T-helper 17 cell (primary cell): ENCODE data around the gene RGS7BP. TPM values are rescaled to one million over a fixed set of nuclear protein-coding genes. Genes with fewer than 3 reads are reported as not detected.

Source experiments
- ATAC-seq: fragments of 150-1000 bp; cut with Tn5 transposase; 2 replicates; pipeline ENCODE4 v1.10.0; 2021; ENCODE audit warnings: mild to moderate bottlenecking, moderate library complexity
- DNase-seq, 3 donors: peaks; one replicate each; pipeline versions ENCODE4 v3.0.0 to v3.0.0-alpha.2; 2020 to 2021
- H3K9me3 ChIP-seq: one replicate; pipeline ENCODE4 v1.7.0; 2013; ENCODE audit warnings: low read length, mild to moderate bottlenecking; ENCODE audit not compliant: control insufficient read depth, poor library complexity, severe bottlenecking
- H3K27ac Mint-ChIP-seq: one replicate; pipeline ENCODE4 v1.8.0; 2022; ENCODE audit warnings: mild to moderate bottlenecking, moderate library complexity, mixed read lengths
- H3K27me3 Mint-ChIP-seq: one replicate; pipeline ENCODE4 v1.8.0; 2022; ENCODE audit warnings: mixed read lengths
- H3K36me3 Mint-ChIP-seq: one replicate; pipeline ENCODE4 v1.8.0; 2022; ENCODE audit warnings: low read depth, mixed read lengths
- H3K4me1 Mint-ChIP-seq: one replicate; pipeline ENCODE4 v1.8.0; 2022; ENCODE audit warnings: mild to moderate bottlenecking, mixed read lengths
- H3K4me3 Mint-ChIP-seq: one replicate; pipeline ENCODE4 v1.8.0; 2022; ENCODE audit warnings: mild to moderate bottlenecking, moderate library complexity, mixed read lengths
- total RNA-seq, 4 donors: library from RNA in 2 of 4; stranded (reverse) in 2 of 4; gene quantifications; one replicate each; pipeline ENCODE4 v1.2.3 and lab custom pipeline; 2022 to 2026

The RGS7BP gene
- total RNA-seq (not detected), total RNA-seq (lab: John Stamatoyannopoulos, UW) (0 reads per million in 2 donors)

DNA sequence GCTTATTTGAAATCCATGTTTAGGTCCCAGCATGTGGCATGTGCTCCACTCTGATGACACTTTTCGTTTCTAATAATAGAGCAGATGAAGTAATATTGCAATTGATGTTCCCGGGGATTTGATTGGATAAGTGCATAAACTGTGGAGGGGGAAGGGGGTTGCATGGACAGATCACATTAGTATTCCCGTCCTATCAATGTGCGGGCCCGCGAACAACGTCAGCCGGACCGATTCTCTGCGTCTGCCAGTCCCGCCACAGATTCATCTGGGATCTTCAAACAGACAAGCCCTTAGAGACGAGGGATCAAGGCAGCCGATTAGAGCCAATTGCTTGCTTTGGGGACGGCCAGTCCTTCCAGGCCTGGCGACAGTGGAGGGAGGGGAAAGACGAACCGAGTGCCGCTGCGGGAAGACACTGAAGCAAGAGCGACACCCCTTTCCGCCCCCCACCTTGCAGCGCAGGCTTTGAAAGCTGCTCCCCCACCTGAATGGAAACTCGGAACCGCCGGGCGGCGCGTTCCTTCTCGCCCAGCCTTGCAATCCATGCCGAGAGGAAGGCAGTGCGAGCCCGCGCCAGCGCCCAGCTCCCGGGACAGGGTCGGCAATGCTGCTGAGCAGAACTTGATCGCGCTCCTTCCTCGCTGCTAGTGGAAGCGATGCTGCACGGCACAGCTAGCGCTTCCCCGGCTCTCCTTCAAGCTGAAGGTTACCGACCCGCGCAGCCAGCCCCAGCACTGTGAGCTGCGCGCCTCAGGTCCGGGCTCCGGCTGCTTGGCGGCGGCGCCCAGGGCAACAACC is at the start of gene RGS7BP:
TSS of gene RGS7BP (plus strand) at position 247 of the 798 bp plus-strand sequence. CDS start 610 bp downstream, outside the sequence.
- ATAC-seq = no peak
- peaks cover 2% of the 10 kb centered on the region for H3K36me3 Mint-ChIP-seq
- no peaks in the 10 kb centered on the region for H3K9me3 ChIP-seq
- H3K27ac Mint-ChIP-seq = no peak within 1 kb of the TSS
- DNase-seq = no peak
- H3K27me3 Mint-ChIP-seq = peaks cover 28% of the 10 kb centered on the region
- H3K4me3 Mint-ChIP-seq = no peak within 1 kb of the TSS
- no peaks in the 10 kb centered on the region for H3K4me1 Mint-ChIP-seq

DNA sequence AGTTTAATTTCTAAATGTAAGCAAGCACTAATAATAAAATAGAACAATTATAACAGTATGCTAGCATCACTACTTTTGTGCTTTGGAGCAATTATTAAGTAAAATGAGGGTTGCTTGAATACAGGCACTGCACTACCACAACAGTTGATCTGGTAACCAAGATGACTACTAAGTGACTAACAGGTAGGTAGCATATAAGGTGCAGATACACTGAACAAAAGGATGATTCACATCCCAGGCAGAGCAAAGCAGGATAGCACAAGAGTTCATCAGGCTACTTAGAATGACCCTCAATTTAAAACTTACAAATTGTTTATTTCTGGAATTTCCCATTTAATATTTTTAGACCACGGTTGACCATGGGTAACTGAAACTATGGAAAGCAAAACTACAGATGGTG is 48.0 kb upstream of the RGS7BP start:
- H3K9me3 ChIP-seq = peaks cover 2% of the 10 kb centered on the region
- ATAC-seq (no peak), DNase-seq (no peak)
- H3K27ac Mint-ChIP-seq = no peak overlapping the region
- H3K4me3 Mint-ChIP-seq = no peak overlapping the region
- no peaks in the 10 kb centered on the region for H3K36me3 Mint-ChIP-seq
- no peaks in the 10 kb centered on the region for H3K4me1 Mint-ChIP-seq
- H3K27me3 Mint-ChIP-seq = no peaks in the 10 kb centered on the region

DNA sequence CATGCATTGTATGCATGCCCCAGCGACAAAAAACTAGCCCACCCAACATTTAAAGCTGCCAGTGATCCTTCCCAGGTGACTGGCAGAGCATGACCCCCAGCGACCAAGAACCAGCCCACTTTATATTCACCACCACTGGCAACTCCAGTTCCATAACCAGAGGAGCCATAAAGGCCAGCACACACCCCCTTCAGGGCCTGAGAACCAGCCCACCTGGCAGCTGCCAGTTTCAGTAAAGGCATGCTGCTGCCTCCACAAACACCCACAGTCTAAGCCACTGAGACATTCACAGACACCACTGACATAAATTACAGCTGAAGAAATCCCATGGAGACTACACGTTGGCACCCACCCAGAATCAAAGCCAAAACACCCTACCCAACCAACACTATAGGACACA is 46.9 kb upstream of the RGS7BP start:
- H3K4me1 Mint-ChIP-seq = no peaks in the 10 kb centered on the region
- no peak for ATAC-seq

DNA sequence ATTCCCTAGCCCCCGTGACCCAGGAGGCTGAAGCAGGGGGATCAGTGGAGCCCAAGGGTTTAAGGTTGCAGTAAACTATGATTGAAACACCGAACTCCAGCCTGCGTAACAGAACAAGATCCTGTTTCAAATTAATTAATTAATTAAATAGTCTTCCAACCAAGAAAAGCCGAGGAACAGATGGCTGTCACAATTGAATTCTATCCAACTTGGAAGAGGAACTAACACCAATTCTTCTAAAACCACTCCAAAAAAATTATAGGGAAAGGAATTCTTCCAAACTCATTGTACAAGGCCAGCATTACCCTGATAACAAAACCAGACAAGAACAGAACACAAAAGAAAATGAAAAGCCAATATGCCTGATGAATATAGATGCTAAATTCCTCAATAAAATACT is 43.4 kb upstream of the RGS7BP start:
- no peak for DNase-seq
- H3K4me3 Mint-ChIP-seq = no peak overlapping the region

More for the DNA sequence above, 46.9 kb upstream of the RGS7BP start:
- DNase-seq = no peak
- H3K27me3 Mint-ChIP-seq = no peaks in the 10 kb centered on the region
- no peak overlapping the region for H3K27ac Mint-ChIP-seq
- H3K36me3 Mint-ChIP-seq = no peaks in the 10 kb centered on the region
- H3K9me3 ChIP-seq = peaks cover 2% of the 10 kb centered on the region
- H3K4me3 Mint-ChIP-seq = no peak overlapping the region

DNA sequence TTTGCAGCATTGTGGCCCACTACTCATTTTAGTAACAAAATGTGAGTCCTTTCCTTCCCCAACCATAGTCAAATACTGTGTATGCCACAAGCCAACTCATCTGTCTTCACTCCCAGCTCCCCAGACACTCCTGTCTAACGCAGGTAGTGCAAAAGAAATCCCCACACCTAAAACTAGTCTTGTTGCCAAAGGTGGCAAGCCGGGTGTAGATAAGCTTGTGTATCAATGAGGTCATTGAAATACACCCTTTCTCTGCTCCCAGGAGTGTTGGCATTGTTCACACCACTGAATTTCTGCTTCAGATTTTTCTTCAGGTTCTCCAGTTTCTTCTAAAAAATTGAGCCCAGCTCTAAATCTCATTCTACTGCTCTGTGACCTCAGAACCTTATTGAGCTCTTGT is 19.7 kb upstream of the RGS7BP start:
- H3K9me3 ChIP-seq = no peaks in the 10 kb centered on the region
- ATAC-seq = no peak
- Mint-ChIP-seq H3K27ac (no peak overlapping the region), H3K27me3 (no peaks in the 10 kb centered on the region), H3K4me1 (no peaks in the 10 kb centered on the region), H3K4me3 (no peak overlapping the region), H3K36me3 (no peaks in the 10 kb centered on the region)
- DNase-seq = no peak

More for the DNA sequence above, 43.4 kb upstream of the RGS7BP start:
- H3K36me3 Mint-ChIP-seq = no peaks in the 10 kb centered on the region
- peaks cover 2% of the 10 kb centered on the region for H3K9me3 ChIP-seq
- no peak overlapping the region for H3K27ac Mint-ChIP-seq
- no peaks in the 10 kb centered on the region for H3K4me1 Mint-ChIP-seq
- ATAC-seq = no peak
- H3K27me3 Mint-ChIP-seq = no peaks in the 10 kb centered on the region

DNA sequence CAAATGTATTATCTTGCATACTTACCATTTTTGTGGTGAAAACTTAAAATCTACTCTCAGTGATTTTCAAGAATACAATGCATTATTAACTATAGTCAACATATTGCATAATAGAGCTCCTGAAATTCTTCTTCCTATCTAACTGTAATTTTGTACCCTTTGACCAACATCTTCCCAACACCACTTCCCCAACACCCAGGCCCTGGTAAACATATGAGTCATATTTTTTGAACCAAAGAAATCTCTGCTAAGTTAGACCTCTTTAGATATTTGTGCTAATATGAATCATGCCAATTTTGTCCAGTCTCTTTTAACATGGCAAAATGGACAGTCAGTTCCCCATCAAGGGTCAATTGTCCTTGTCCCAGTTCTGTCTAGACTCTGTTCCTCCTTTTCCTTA is 18.5 kb upstream of the RGS7BP start:
- no peak for ATAC-seq
- no peaks in the 10 kb centered on the region for H3K9me3 ChIP-seq
- no peak overlapping the region for H3K27ac Mint-ChIP-seq
- no peaks in the 10 kb centered on the region for H3K4me1 Mint-ChIP-seq
- no peak overlapping the region for H3K4me3 Mint-ChIP-seq
- H3K36me3 Mint-ChIP-seq = no peaks in the 10 kb centered on the region
- DNase-seq = no peak
- H3K27me3 Mint-ChIP-seq = no peaks in the 10 kb centered on the region

DNA sequence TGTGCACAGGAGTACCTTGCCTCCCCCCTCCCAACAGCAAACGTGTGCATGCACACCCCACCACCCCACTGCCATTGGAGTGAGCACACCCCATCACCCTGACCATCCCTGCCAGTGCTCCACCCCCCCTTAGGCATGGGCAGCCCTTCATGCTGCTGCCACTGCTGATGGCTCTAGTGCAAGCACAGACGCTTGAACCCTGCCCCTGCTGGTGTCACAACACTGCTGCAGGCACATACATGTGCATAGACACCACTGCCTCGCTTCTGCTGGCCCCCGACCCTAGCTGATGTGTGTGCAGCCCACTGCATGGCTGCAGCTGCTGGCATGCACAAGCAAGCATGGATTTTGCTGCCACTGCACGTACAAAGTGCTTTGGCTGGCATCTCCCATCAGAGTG is 16.0 kb upstream of the RGS7BP start:
- Mint-ChIP-seq H3K27ac (no peak overlapping the region), H3K36me3 (no peaks in the 10 kb centered on the region), H3K4me1 (no peaks in the 10 kb centered on the region), H3K4me3 (no peak overlapping the region), H3K27me3 (no peaks in the 10 kb centered on the region)
- DNase-seq = no peak
- no peaks in the 10 kb centered on the region for H3K9me3 ChIP-seq
- ATAC-seq = no peak

DNA sequence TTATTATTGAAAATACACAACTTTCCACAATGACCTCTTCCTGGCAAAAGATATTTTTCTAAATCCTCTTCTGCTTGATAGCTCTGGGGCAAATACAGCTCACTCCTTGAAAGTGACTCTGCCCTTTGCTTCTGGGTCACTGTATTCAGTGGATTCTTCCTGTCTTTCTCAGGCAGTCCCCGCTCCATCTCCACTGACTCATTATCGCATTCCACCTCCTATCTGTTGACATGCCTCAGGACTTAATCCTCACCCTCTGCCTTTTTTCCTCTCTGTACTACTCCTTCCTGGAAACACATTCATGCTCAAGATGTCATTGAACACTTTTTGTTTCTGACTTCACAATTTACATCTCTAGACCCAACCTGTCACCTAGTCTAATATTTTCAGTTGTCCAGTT is 8.4 kb upstream of the RGS7BP start:
- ATAC-seq (no peak), DNase-seq (no peak)
- H3K9me3 ChIP-seq = no peaks in the 10 kb centered on the region
- Mint-ChIP-seq H3K4me1 (no peaks in the 10 kb centered on the region), H3K27me3 (no peaks in the 10 kb centered on the region), H3K4me3 (no peak overlapping the region), H3K36me3 (no peaks in the 10 kb centered on the region), H3K27ac (no peak overlapping the region)

DNA sequence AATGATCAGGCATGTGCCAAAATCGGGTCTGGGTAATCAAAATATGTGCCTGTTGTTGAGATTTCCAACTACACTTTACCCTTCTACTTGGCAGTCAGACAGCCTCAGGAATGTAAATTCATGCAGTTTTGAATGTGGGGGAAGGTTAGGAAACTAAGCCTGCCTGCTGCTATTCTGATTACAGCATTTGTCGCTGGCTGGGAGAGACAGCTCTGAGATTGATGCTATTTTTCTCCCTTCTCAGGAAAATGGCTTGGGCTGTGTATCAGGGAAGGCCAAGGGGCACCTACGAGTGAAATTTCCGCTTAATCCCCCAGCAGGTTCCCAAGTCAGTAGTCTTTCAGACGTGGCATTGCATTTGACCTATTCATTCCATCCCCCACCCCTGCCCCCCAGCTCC is 3.6 kb upstream of the RGS7BP start:
- H3K4me1 Mint-ChIP-seq = no peaks in the 10 kb centered on the region
- no peak overlapping the region for H3K4me3 Mint-ChIP-seq
- no peak overlapping the region for H3K27ac Mint-ChIP-seq
- ATAC-seq (no peak), DNase-seq (no peak)
- H3K36me3 Mint-ChIP-seq = peaks cover 2% of the 10 kb centered on the region
- H3K27me3 Mint-ChIP-seq = peaks cover 22% of the 10 kb centered on the region
- no peaks in the 10 kb centered on the region for H3K9me3 ChIP-seq

DNA sequence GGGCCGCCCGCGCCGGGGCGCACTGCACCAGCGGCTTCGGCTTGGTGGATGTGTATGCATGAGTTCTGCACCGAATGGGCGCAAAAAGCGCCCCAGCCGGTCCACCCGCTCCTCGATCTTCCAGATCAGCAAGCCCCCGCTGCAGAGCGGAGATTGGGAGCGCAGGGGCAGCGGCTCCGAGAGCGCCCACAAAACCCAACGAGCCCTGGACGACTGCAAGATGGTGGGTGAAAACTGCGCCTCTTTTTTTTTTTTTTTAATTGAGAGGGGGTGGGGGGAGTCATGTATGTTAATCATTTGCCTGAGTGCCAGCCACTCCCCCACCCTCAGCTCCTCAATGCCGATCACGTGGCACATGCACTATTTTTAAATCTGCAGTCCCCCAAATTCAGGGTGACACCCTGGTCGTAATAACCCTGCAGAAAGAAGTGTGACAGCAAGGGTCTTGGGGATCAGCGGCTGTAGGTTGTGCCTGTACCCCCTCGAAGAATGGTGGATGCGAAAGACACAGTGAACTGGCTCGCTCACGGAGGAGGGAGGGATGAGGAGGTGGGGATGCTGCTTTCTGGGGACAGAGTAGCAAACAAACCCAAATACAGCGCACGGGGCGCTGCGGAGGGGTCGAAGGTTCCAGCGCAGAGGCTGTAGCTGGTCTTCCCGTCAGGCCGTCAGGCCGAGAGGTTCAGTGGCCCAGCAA is 900 bp downstream of the RGS7BP start:
- no peak overlapping the region for H3K27ac Mint-ChIP-seq
- DNase-seq (no peak), ATAC-seq (no peak)
- H3K4me1 Mint-ChIP-seq = no peaks in the 10 kb centered on the region
- H3K27me3 Mint-ChIP-seq = peaks cover 31% of the 10 kb centered on the region
- no peak overlapping the region for H3K4me3 Mint-ChIP-seq
- H3K36me3 Mint-ChIP-seq = peaks cover 2% of the 10 kb centered on the region
- no peaks in the 10 kb centered on the region for H3K9me3 ChIP-seq

DNA sequence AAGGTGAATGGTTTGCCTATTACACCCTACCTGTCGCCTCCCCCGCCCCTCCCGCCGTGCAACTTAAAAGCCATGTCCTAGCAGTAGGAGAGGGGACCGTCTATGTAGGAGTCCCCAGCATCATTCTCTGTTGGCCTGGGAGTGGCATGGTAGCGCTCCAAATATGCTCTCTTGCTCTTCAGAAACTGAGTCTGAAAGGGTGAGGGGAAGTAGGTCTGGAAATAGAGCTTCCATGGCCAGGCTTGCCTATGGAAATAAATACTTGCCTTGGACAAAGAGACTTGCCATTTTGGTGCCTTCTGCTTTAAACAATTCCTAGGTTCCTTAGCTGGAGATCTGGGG is 1.4 kb downstream of the RGS7BP start:
- Mint-ChIP-seq H3K36me3 (peaks cover 2% of the 10 kb centered on the region), H3K27me3 (peaks cover 33% of the 10 kb centered on the region), H3K4me3 (no peak overlapping the region), H3K27ac (no peak overlapping the region), H3K4me1 (no peaks in the 10 kb centered on the region)
- no peak for DNase-seq
- no peak for ATAC-seq
- no peaks in the 10 kb centered on the region for H3K9me3 ChIP-seq

DNA sequence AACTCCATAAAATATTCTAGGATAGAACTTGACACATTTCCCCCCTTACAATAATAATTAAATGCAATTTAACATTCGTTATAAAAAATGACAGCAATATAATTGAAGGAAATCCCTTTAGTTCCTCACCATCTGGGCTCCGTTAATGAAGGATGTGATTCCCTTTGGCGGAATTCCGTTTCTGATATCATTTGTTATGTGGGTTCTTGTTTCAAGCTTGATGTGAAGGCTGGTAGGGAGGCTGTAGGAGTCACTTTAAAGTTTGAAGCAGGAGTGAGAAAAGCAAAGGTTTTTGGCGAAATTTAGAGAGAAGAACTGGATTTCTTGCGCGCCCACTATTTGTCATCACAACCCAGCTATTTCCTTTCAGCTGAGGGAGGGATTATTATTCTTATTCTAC is 4.0 kb downstream of the RGS7BP start:
- H3K9me3 ChIP-seq = no peaks in the 10 kb centered on the region
- Mint-ChIP-seq H3K27me3 (peaks cover 32% of the 10 kb centered on the region), H3K36me3 (peaks cover 2% of the 10 kb centered on the region), H3K4me3 (no peak overlapping the region), H3K4me1 (no peaks in the 10 kb centered on the region), H3K27ac (no peak overlapping the region)
- no peak for DNase-seq
- no peak for ATAC-seq

DNA sequence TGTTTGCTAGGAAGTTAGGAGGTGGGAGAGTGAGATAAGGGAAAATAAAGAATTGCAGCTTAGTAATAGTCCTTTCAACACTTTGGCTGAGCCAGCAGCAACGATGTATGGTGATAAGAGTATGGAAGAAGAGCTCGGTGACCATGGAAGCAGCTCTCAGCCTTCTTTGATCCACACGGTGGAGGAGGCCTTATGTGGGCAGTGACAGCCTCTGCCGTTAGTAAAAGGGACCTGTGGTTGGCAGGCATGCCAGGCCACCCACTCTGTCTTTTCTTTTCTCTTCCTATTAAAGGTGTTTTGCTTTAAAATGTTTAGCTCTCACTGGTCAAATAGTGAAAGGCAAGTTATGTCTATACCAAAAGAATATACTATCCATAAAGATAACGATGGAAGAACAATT is 7.7 kb downstream of the RGS7BP start:
- Mint-ChIP-seq H3K27me3 (peaks cover 14% of the 10 kb centered on the region), H3K27ac (no peak overlapping the region), H3K36me3 (no peaks in the 10 kb centered on the region), H3K4me1 (no peaks in the 10 kb centered on the region), H3K4me3 (no peak overlapping the region)
- DNase-seq (no peak), ATAC-seq (no peak)
- no peaks in the 10 kb centered on the region for H3K9me3 ChIP-seq

DNA sequence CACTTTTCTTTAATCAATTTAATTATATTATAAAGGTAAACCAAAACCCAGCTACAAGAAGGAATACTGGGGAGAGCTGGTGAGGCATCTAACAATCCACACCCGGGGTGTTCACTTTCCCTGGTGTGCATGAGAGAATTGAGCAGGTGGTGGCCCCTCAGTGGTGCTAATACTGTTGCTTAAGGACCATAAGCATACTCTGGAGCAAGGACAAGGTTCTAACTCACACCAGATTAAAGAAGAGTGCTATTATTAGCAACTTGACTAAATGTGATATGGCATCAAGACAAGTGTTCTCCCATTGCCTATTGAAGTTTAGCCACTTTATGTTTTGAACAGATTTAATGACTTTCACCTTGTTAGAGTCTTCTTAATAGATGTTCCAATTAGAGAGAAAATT is 8.8 kb downstream of the RGS7BP start:
- H3K4me3 Mint-ChIP-seq = no peak overlapping the region
- ATAC-seq = no peak
- DNase-seq = no peak
- H3K27me3 Mint-ChIP-seq = peaks cover 13% of the 10 kb centered on the region
- H3K9me3 ChIP-seq = no peaks in the 10 kb centered on the region
- H3K4me1 Mint-ChIP-seq = no peaks in the 10 kb centered on the region
- no peaks in the 10 kb centered on the region for H3K36me3 Mint-ChIP-seq
- H3K27ac Mint-ChIP-seq = no peak overlapping the region
